Astrocyte of the cerebellum (primary cell): ENCODE measurements around the gene CLK3.
"Not testable (repeated sequence)": the region's sequence is repeated elsewhere in the genome, so short reads cannot be mapped to it uniquely, and the experiment has no call there.

Experiments used
- DNase-seq: peaks from one replicate; pipeline ENCODE4 v3.0.0-alpha.2; 2011; ENCODE audit warnings: low read depth
- H3K4me3 ChIP-seq: 2 replicates; pipeline ENCODE4 v1.5.1; 2011; ENCODE audit warnings: mild to moderate bottlenecking, low read depth, low read length, moderate library complexity
- in situ Hi-C: cut with HindIII; loops from 2 replicates; pipeline ENCODE4 v1.10.0; 2017; ENCODE audit warnings: low sequenced_read_pairs
- TF ChIP-seq, protein P1 (sequence below): IDR thresholded peaks from 2 replicates; pipeline ENCODE4 v1.5.1; 2012; ENCODE audit warnings: low read length, low read depth, moderate library complexity, mild to moderate bottlenecking; ENCODE audit errors: missing control alignments

CLK3 gene

GRCh38 chr15:74589826-74590225, 25.8 kb upstream of the CLK3 start:
- TF ChIP-seq, protein P1, sequence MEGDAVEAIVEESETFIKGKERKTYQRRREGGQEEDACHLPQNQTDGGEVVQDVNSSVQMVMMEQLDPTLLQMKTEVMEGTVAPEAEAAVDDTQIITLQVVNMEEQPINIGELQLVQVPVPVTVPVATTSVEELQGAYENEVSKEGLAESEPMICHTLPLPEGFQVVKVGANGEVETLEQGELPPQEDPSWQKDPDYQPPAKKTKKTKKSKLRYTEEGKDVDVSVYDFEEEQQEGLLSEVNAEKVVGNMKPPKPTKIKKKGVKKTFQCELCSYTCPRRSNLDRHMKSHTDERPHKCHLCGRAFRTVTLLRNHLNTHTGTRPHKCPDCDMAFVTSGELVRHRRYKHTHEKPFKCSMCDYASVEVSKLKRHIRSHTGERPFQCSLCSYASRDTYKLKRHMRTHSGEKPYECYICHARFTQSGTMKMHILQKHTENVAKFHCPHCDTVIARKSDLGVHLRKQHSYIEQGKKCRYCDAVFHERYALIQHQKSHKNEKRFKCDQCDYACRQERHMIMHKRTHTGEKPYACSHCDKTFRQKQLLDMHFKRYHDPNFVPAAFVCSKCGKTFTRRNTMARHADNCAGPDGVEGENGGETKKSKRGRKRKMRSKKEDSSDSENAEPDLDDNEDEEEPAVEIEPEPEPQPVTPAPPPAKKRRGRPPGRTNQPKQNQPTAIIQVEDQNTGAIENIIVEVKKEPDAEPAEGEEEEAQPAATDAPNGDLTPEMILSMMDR, result no peak
- DNase-seq, result no peak
- H3K4me3 ChIP-seq, result no peak overlapping the region
- in situ Hi-C loops, result no loop called here

- no peak for DNase-seq
- TF ChIP-seq, protein P1, result no peak
- in situ Hi-C loops, result no loop called here
- no peak overlapping the region for H3K4me3 ChIP-seq
Measured at GRCh38 chr15:74592222-74592621, 23.4 kb upstream of the CLK3 start.

- in situ Hi-C loops, result no loop called here
- no peak for DNase-seq
- TF ChIP-seq, protein P1, result no peak
- no peak overlapping the region for H3K4me3 ChIP-seq
Measured at GRCh38 chr15:74593122-74593521, 22.5 kb upstream of the CLK3 start.

GRCh38 chr15:74594455-74594854, 21.2 kb upstream of the CLK3 start:
- no peak overlapping the region for H3K4me3 ChIP-seq
- no peak for DNase-seq
- in situ Hi-C loops, result no loop called here
- TF ChIP-seq, protein P1, result no peak

- H3K4me3 ChIP-seq, result no peak overlapping the region
- no peak for DNase-seq
- in situ Hi-C loops, result no loop called here
- TF ChIP-seq, protein P1, result no peak
Measured at GRCh38 chr15:74595271-74595670, 20.4 kb upstream of the CLK3 start.

GRCh38 chr15:74596736-74597135, 18.9 kb upstream of the CLK3 start:
- DNase-seq, H3K4me3 ChIP-seq, in situ Hi-C loops: not testable (repeated sequence)

- DNase-seq, in situ Hi-C loops, H3K4me3 ChIP-seq: not testable (repeated sequence)
Measured at GRCh38 chr15:74597146-74597705, 18.4 kb upstream of the CLK3 start.
